ENCODE results near the gene MGRN1.

The MGRN1 gene

GRCh38 chr16:4624015-4624826 is at the start of gene MGRN1:
MGRN1 (plus strand) TSS chr16:4624826; CDS start chr16:4624961, 135 bp downstream.
- peak; percentile 98 for DNase-seq (ENCODE audit: low read depth in 2 of 2)
- peak; percentile 94 for TF ChIP-seq CTCF (IDR thresholded peaks at IDR 0.05; ENCODE audit: low read depth, low read length)
- peak within 1 kb of the TSS; percentile 94 to 95 for H3K4me3 ChIP-seq (replicated peaks in 1 of 2; ENCODE audit: low read depth in 2 of 2, low read length in 2 of 2)

- TF ChIP-seq CTCF (IDR thresholded peaks at IDR 0.05; ENCODE audit: low read depth, low read length) = no peak
- no peak overlapping the region for H3K4me3 ChIP-seq (replicated peaks in 1 of 2; ENCODE audit: low read depth in 2 of 2, low read length in 2 of 2)
- DNase-seq (ENCODE audit: low read depth in 2 of 2) = no peak
Measured at GRCh38 chr16:4574919-4575705, 49.5 kb upstream of the MGRN1 start.

GRCh38 chr16:4576008-4576407 is 48.6 kb upstream of the MGRN1 start:
- no peak overlapping the region for H3K4me3 ChIP-seq (replicated peaks in 1 of 2; ENCODE audit: low read depth in 2 of 2, low read length in 2 of 2)
- no peak for DNase-seq (ENCODE audit: low read depth in 2 of 2)
- no peak for TF ChIP-seq CTCF (IDR thresholded peaks at IDR 0.05; ENCODE audit: low read depth, low read length)

- no peak overlapping the region for H3K4me3 ChIP-seq (replicated peaks in 1 of 2; ENCODE audit: low read depth in 2 of 2, low read length in 2 of 2)
- no peak for TF ChIP-seq CTCF (IDR thresholded peaks at IDR 0.05; ENCODE audit: low read depth, low read length)
- DNase-seq (ENCODE audit: low read depth in 2 of 2) = no peak
Measured at GRCh38 chr16:4578961-4579530, 45.6 kb upstream of the MGRN1 start.

GRCh38 chr16:4580250-4580649 is 44.4 kb upstream of the MGRN1 start:
- no peak overlapping the region for H3K4me3 ChIP-seq (replicated peaks in 1 of 2; ENCODE audit: low read depth in 2 of 2, low read length in 2 of 2)
- no peak for TF ChIP-seq CTCF (IDR thresholded peaks at IDR 0.05; ENCODE audit: low read depth, low read length)
- peak in 1 of 2 donors; percentile 58 for DNase-seq (ENCODE audit: low read depth in 2 of 2)

- TF ChIP-seq CTCF (IDR thresholded peaks at IDR 0.05; ENCODE audit: low read depth, low read length) = no peak
- no peak overlapping the region for H3K4me3 ChIP-seq (replicated peaks in 1 of 2; ENCODE audit: low read depth in 2 of 2, low read length in 2 of 2)
- no peak for DNase-seq (ENCODE audit: low read depth in 2 of 2)
Measured at GRCh38 chr16:4583906-4584305, 40.7 kb upstream of the MGRN1 start.
